Ishikawa (cell line): Measurements from ENCODE around the gene LPCAT1.

ENCODE experiments used
- CEBPB ChIP-seq: IDR thresholded peaks from 2 replicates; pipeline ENCODE4 v1.6.1; 2012
- CREB1 ChIP-seq: IDR thresholded peaks from 2 replicates; pipeline ENCODE4 v1.6.1; 2012; ENCODE audit warnings: low read depth
- EGR1 ChIP-seq: IDR thresholded peaks from 2 replicates; pipeline ENCODE4 v1.6.1; 2012
- EP300 ChIP-seq: IDR thresholded peaks from 2 replicates; pipeline ENCODE4 v1.6.1; 2012; ENCODE audit warnings: borderline replicate concordance
- FOXM1 ChIP-seq: IDR thresholded peaks from 2 replicates; pipeline ENCODE4 v1.6.1; 2012; ENCODE audit warnings: low read depth, borderline replicate concordance
- MAX ChIP-seq: IDR thresholded peaks from 2 replicates; pipeline ENCODE4 v1.6.1; 2012
- NFIC ChIP-seq: IDR thresholded peaks from 2 replicates; pipeline ENCODE4 v1.6.1; 2012
- RAD21 ChIP-seq: IDR thresholded peaks from 2 replicates; pipeline ENCODE4 v1.6.1; 2012; ENCODE audit warnings: low read depth
- REST ChIP-seq: IDR thresholded peaks from 2 replicates; pipeline ENCODE4 v1.6.1; 2012; ENCODE audit warnings: low read depth, mild to moderate bottlenecking
- TAF1 ChIP-seq: IDR thresholded peaks from 2 replicates; pipeline ENCODE4 v1.6.1; 2012; ENCODE audit warnings: low read depth, mild to moderate bottlenecking
- TCF12 ChIP-seq: IDR thresholded peaks from 2 replicates; pipeline ENCODE4 v1.6.1; 2012; ENCODE audit warnings: low read depth
- TEAD4 ChIP-seq: IDR thresholded peaks from 2 replicates; pipeline ENCODE4 v1.6.1; 2012
- YY1 ChIP-seq: IDR thresholded peaks from 2 replicates; pipeline ENCODE4 v1.6.1; 2012; ENCODE audit warnings: low read depth
- ZBTB7A ChIP-seq: IDR thresholded peaks from 2 replicates; pipeline ENCODE4 v1.6.1; 2012; ENCODE audit warnings: low read depth

The LPCAT1 gene

GRCh38 chr5:1511651-1512540 lies 11.9 kb downstream of the LPCAT1 start:
- TF ChIP-seq TAF1: no peak
- no peak for TF ChIP-seq REST
- TF ChIP-seq YY1: no peak
- peak; percentile 35 for TF ChIP-seq NFIC
- no peak for TF ChIP-seq EP300
- TF ChIP-seq CEBPB: no peak
- TF ChIP-seq RAD21: peak; percentile 56
- TF ChIP-seq EGR1: no peak
- TF ChIP-seq ZBTB7A: no peak
- TF ChIP-seq CREB1: no peak
- no peak for TF ChIP-seq TEAD4

- no peak for TF ChIP-seq REST
- no peak for TF ChIP-seq EP300
- no peak for TF ChIP-seq MAX
- no peak for TF ChIP-seq FOXM1
- no peak for TF ChIP-seq CEBPB
Observed at GRCh38 chr5:1511048-1511447, 12.7 kb downstream of the LPCAT1 start.

GRCh38 chr5:1510631-1511030 lies 13.1 kb downstream of the LPCAT1 start:
- no peak for TF ChIP-seq REST

GRCh38 chr5:1510151-1510561 lies 13.6 kb downstream of the LPCAT1 start:
- TF ChIP-seq REST (no peak), EGR1 (no peak), TAF1 (no peak), MAX (no peak), TCF12 (no peak)
